ENCODE results near the gene CLTCL1.

Gene CLTCL1

GRCh38 chr22:19222242-19223005 is 69.1 kb downstream of the CLTCL1 start:
- DNase-seq (ENCODE audit: extremely low spot score), result no peak
- ChIA-PET POLR2A (no interaction called here), CTCF (interaction anchor here (1.4 kb wide), 1 partner anchor 11 kb away, joined by 3 read pairs; no protein-coding TSS in a partner anchor)
- TF ChIP-seq CTCF (IDR thresholded peaks at IDR 0.05; ENCODE audit: control extremely low read depth, extremely low read depth, low read depth, missing control alignments), result no peak

GRCh38 chr22:19220867-19221266 is 70.7 kb downstream of the CLTCL1 start:
- POLR2A ChIA-PET, result no interaction called here
- TF ChIP-seq CTCF (IDR thresholded peaks at IDR 0.05; ENCODE audit: control extremely low read depth, extremely low read depth, low read depth, missing control alignments), result no peak
- DNase-seq (ENCODE audit: extremely low spot score), result no peak
- CTCF ChIA-PET, result interaction anchor here (0.7 kb wide), 1 partner anchor 74 kb away, joined by 3 read pairs; no protein-coding TSS in a partner anchor

GRCh38 chr22:19218541-19219233 is 72.8 kb downstream of the CLTCL1 start:
- POLR2A ChIA-PET, result no interaction called here
- TF ChIP-seq CTCF (IDR thresholded peaks at IDR 0.05; ENCODE audit: control extremely low read depth, extremely low read depth, low read depth, missing control alignments), result no peak
- no peak for DNase-seq (ENCODE audit: extremely low spot score)
- CTCF ChIA-PET, result interaction anchor here (1.4 kb wide), 1 partner anchor 36 kb away, joined by 3 read pairs; no protein-coding TSS in a partner anchor

- TF ChIP-seq CTCF (IDR thresholded peaks at IDR 0.05; ENCODE audit: control extremely low read depth, extremely low read depth, low read depth, missing control alignments), result no peak
- ChIA-PET CTCF (interaction anchor here (0.8 kb wide), 1 partner anchor 37 kb away, joined by 3 read pairs; the partner anchor contains the start of gene SLC25A1), POLR2A (no interaction called here)
- no peak for DNase-seq (ENCODE audit: extremely low spot score)
These were observed 74.9 kb downstream of the CLTCL1 start for GRCh38 chr22:19216579-19216978.

- ChIA-PET CTCF (no interaction called here), POLR2A (no interaction called here)
- no peak for DNase-seq (ENCODE audit: extremely low spot score)
- no peak for TF ChIP-seq CTCF (IDR thresholded peaks at IDR 0.05; ENCODE audit: control extremely low read depth, extremely low read depth, low read depth, missing control alignments)
These were observed 76.2 kb downstream of the CLTCL1 start for GRCh38 chr22:19215360-19215759.

- ChIA-PET CTCF (no interaction called here), POLR2A (no interaction called here)
- no peak for TF ChIP-seq CTCF (IDR thresholded peaks at IDR 0.05; ENCODE audit: control extremely low read depth, extremely low read depth, low read depth, missing control alignments)
- DNase-seq (ENCODE audit: extremely low spot score), result no peak
These were observed 77.4 kb downstream of the CLTCL1 start for GRCh38 chr22:19214078-19214473.
